ENCODE results near the gene EVA1C.
"Not testable (repeated sequence)": the region's sequence is repeated elsewhere in the genome, so short reads cannot be mapped to it uniquely, and the experiment has no call there.

The EVA1C gene

GRCh38 chr21:32523463-32523862 is 111.0 kb downstream of the EVA1C start:
- Histone ChIP-seq H3K9me3 (ENCODE audit: severe bottlenecking) (no peaks in the 10 kb centered on the region), H3K27me3 (ENCODE audit: insufficient read depth, poor library complexity, severe bottlenecking) (no peaks in the 10 kb centered on the region), H3K4me1 (ENCODE audit: insufficient read depth, poor library complexity, severe bottlenecking) (peaks cover 18% of the 10 kb centered on the region), H3K36me3 (ENCODE audit: low read depth) (no peaks in the 10 kb centered on the region), H3K27ac (ENCODE audit: poor library complexity, severe bottlenecking) (no peak overlapping the region), H3K4me3 (ENCODE audit: severe bottlenecking) (no peak overlapping the region)
- no peak for TF ChIP-seq CTCF (IDR thresholded peaks at IDR 0.05; ENCODE audit: poor library complexity, severe bottlenecking)
- DNase-seq (ENCODE audit: low spot score) = no peak
- ATAC-seq (ENCODE audit: low read depth) = no peak

GRCh38 chr21:32523988-32524719 is 111.6 kb downstream of the EVA1C start:
- DNase-seq (ENCODE audit: low spot score) (no peak), ATAC-seq (ENCODE audit: low read depth) (peak; percentile 40)
- Histone ChIP-seq H3K27ac (ENCODE audit: poor library complexity, severe bottlenecking) (peak overlapping the region; percentile 10), H3K27me3 (ENCODE audit: insufficient read depth, poor library complexity, severe bottlenecking) (no peaks in the 10 kb centered on the region), H3K36me3 (ENCODE audit: low read depth) (no peaks in the 10 kb centered on the region), H3K4me1 (ENCODE audit: insufficient read depth, poor library complexity, severe bottlenecking) (peaks cover 18% of the 10 kb centered on the region), H3K9me3 (ENCODE audit: severe bottlenecking) (no peaks in the 10 kb centered on the region), H3K4me3 (ENCODE audit: severe bottlenecking) (no peak overlapping the region)
- no peak for TF ChIP-seq CTCF (IDR thresholded peaks at IDR 0.05; ENCODE audit: poor library complexity, severe bottlenecking)

GRCh38 chr21:32525282-32525681 is 112.8 kb downstream of the EVA1C start:
- peaks cover 18% of the 10 kb centered on the region for H3K4me1 ChIP-seq (ENCODE audit: insufficient read depth, poor library complexity, severe bottlenecking)
- DNase-seq (ENCODE audit: low spot score) = no peak
- H3K27ac ChIP-seq (ENCODE audit: poor library complexity, severe bottlenecking) = no peak overlapping the region
- H3K27me3 ChIP-seq (ENCODE audit: insufficient read depth, poor library complexity, severe bottlenecking) = no peaks in the 10 kb centered on the region
- no peak for ATAC-seq (ENCODE audit: low read depth)
- H3K4me3 ChIP-seq (ENCODE audit: severe bottlenecking) = no peak overlapping the region
- H3K36me3 ChIP-seq (ENCODE audit: low read depth) = no peaks in the 10 kb centered on the region
- TF ChIP-seq CTCF (IDR thresholded peaks at IDR 0.05; ENCODE audit: poor library complexity, severe bottlenecking) = no peak
- H3K9me3 ChIP-seq (ENCODE audit: severe bottlenecking) = peaks cover under 1% of the 10 kb centered on the region

GRCh38 chr21:32529679-32530078 is 117.2 kb downstream of the EVA1C start:
- no peaks in the 10 kb centered on the region for H3K4me1 ChIP-seq (ENCODE audit: insufficient read depth, poor library complexity, severe bottlenecking)
- no peaks in the 10 kb centered on the region for H3K36me3 ChIP-seq (ENCODE audit: low read depth)
- ATAC-seq (ENCODE audit: low read depth) (no peak), DNase-seq (ENCODE audit: low spot score) (no peak)
- no peak overlapping the region for H3K4me3 ChIP-seq (ENCODE audit: severe bottlenecking)
- no peak for TF ChIP-seq CTCF (IDR thresholded peaks at IDR 0.05; ENCODE audit: poor library complexity, severe bottlenecking)
- peaks cover 3% of the 10 kb centered on the region for H3K9me3 ChIP-seq (ENCODE audit: severe bottlenecking)
- H3K27ac ChIP-seq (ENCODE audit: poor library complexity, severe bottlenecking) = no peak overlapping the region
- no peaks in the 10 kb centered on the region for H3K27me3 ChIP-seq (ENCODE audit: insufficient read depth, poor library complexity, severe bottlenecking)

GRCh38 chr21:32530809-32531208 is 118.3 kb downstream of the EVA1C start:
- H3K9me3 ChIP-seq (ENCODE audit: severe bottlenecking); DNase-seq (ENCODE audit: low spot score); H3K27ac ChIP-seq (ENCODE audit: poor library complexity, severe bottlenecking); H3K4me1 ChIP-seq (ENCODE audit: insufficient read depth, poor library complexity, severe bottlenecking); H3K36me3 ChIP-seq (ENCODE audit: low read depth); H3K4me3 ChIP-seq (ENCODE audit: severe bottlenecking); H3K27me3 ChIP-seq (ENCODE audit: insufficient read depth, poor library complexity, severe bottlenecking); ATAC-seq (ENCODE audit: low read depth): not testable (repeated sequence)

GRCh38 chr21:32531561-32531960 is 119.1 kb downstream of the EVA1C start:
- not testable (repeated sequence) for ATAC-seq (ENCODE audit: low read depth); DNase-seq (ENCODE audit: low spot score); H3K27ac ChIP-seq (ENCODE audit: poor library complexity, severe bottlenecking); H3K36me3 ChIP-seq (ENCODE audit: low read depth); H3K27me3 ChIP-seq (ENCODE audit: insufficient read depth, poor library complexity, severe bottlenecking); H3K4me3 ChIP-seq (ENCODE audit: severe bottlenecking); H3K4me1 ChIP-seq (ENCODE audit: insufficient read depth, poor library complexity, severe bottlenecking); H3K9me3 ChIP-seq (ENCODE audit: severe bottlenecking)
